GM19468 (cell line): ENCODE measurements around the gene RREB1.

Experiments
- ATAC-seq: cut with Tn5 transposase; IDR thresholded peaks from one replicate; pipeline ENCODE4 v1.9.1; 2021; ENCODE audit warnings: mild to moderate bottlenecking, moderate library complexity, moderate number of reproducible peaks; ENCODE audit not compliant: unreplicated experiment; ENCODE audit errors: extremely low read depth

The RREB1 gene

DNA sequence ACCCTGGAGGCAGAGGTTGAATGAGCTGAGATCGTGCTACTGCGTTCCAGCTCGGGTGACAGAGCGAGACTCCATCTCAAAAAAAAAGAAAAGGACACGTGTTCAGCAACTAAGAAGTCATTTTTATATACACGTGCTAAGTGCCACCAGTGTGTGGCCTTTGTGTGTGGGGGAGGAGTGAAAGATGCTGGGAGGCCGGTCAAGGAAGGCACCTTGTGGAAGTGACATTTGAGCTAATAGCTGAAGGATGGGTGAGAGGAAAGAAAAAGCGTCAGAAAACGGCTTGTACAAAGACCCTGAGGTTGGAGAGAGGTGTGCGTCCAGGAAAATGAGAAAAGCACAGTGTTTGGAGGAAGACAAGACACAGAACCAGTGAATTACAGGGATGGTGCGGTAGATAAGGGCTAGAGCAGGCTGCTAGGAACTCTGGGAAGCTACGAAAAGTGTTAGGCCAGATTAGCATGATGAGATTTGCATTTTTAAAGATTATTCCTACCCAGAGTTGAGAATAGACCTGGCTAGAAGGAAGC lies 11.6 kb downstream of the RREB1 start:
- ATAC-seq, result no peak

DNA sequence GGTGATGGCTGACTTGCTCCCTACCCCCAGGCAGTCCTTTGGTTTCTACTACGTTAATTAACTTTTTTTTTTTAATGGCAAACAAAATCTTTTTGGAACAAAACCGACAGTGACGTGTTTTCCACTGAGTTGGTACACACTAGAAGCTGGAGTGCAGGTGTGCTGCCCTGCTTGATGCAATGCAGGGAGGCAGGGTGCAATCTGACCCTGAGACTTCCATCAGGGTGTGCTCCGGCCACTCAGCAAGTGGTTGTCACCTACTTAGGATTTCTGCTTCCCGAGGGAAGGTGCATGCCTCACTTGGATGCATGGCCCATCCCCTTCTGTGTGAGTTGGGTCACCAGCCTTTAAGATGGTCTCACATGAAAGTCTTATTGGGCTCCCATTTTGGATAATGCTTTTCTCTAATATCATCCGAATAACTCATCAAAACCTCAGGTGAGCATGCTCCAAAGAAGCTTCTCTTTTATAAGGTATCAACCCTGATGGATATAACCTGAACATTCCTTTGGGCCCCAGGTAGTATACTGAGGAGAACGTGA lies 14.0 kb downstream of the RREB1 start:
- ATAC-seq, result no peak

DNA sequence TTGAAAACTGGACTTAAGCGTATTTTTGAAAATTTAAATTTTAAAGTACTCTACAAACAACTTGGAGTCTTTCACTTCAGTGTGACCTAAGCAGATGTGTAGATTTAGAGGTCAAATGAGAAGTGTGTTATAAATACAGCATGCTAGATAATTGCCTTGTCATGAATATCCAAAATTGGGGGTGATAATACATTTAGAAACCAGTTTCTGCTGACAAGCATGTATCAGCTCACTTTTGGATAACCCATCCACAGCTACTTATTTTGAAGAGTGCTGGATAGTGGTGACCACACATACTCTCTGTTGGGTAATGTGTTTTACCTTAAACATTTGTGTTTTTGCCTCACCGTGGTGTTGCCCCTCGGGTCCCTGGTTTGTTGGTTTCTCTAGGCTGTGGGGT lies 14.9 kb downstream of the RREB1 start:
- no peak for ATAC-seq

DNA sequence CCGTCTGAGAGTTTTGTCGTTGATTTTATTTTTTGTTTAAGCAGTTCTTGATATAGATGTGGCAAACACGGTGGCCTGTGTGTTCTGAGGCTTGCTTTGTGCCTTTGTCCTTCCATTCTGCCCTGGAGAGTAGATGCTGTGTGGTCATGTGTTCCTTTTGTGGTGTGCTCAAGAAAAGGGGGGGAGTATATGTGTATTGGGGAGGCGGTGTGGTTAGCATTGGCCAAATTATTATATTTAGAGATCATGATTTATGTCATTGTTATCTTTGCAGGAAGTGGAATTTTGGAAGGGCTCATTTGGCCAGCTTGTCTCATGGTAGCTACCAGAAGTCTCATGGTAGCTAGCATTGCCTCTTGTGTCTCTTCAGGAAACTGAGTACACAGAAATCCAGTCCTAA lies 16.4 kb downstream of the RREB1 start:
- ATAC-seq, result no peak

DNA sequence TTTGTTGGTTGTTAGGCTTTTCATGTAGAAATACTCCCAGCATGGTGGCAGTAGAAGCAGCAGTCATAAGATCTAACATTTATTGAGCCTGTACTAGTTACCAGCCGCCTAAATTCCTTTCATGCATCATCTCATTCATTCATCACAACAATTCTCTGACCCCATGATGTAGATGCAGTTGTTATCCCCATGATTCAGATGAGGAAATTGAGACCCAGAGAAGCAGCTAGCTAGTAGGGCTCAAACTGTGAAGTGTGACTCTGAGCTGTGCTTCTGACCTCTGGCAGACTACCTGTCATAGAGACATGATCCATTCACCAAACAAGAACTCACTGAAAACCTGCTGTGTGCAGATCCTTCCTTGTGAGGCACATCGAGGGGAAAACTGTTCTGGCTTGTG lies 16.9 kb downstream of the RREB1 start:
- no peak for ATAC-seq

DNA sequence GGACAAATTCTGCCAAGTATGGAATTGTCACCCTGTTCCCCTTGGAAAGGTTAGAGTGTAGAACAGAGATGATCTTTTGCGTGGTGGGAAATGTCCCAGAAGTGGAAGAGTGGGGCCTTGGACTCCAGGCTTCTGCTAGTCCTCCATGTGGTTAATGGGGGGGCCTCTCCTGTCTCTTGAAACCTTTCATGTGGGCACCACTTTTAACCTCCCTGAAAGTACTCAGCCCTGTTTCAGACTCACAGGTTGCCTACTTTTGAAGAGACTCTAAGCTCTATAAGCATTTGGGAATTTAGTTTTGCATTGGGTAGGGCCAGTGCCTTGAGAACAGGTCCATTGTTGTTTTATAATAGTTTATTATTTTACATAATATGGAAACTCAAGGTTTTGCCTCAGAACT lies 17.5 kb downstream of the RREB1 start:
- ATAC-seq, result no peak

DNA sequence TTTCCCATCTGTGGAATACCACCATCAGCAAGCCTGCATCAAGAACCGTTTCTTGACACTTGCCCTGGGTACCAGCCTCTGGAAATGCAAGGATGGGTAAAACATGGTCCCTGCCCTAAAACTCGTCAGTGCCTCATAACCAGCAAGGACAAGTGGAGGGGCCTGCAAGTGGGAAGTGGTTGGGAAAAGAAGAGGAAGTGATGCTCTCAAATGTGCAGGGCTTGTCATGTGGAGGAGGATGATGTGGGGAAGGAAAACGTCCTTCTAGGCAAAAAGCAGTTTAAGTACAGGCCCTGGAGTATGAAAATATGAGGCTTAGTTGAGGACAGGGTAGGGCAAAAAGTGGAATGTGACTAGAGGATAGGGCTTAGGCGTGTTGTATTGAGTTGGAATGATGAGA lies 19.0 kb downstream of the RREB1 start:
- no peak for ATAC-seq

DNA sequence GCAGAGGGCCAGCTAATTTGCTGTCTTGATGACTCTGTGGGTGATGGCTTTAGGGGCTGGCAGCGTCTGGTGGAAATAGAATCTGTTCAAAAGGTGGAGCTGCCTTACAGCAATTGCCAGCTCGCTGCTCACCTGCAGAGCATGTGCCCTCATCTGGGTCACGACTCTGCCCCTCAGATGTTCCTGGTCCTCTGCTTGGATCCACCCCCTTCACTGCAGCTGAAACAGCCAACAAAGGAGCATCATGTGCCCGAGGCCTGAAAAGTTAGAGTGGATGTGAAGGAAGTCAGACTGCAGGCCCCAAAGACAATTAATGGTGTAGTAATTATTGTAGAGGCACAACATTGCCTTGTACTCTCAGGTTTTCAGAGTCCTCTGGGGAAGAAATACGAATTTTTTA lies 19.9 kb downstream of the RREB1 start:
- ATAC-seq, result no peak

DNA sequence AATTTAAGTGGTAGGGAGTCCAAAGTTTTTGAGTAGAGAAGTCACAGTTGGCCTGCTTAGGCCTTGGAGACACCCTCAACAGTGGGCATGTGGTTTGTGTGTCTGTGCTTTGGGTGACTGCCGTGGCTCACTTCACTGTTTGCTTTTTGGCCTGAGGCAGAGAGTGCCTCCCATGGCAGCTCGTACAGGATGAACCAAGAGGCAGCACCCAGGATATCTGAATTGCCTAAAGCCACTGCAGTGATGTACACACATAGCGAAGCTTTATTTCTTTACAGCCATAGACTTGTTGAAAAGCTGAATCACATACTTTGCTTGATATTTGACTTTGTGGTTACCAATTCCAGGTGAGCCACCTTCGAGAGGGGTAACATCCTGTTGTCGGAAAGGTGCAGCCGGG lies 21.6 kb downstream of the RREB1 start:
- ATAC-seq, result no peak

DNA sequence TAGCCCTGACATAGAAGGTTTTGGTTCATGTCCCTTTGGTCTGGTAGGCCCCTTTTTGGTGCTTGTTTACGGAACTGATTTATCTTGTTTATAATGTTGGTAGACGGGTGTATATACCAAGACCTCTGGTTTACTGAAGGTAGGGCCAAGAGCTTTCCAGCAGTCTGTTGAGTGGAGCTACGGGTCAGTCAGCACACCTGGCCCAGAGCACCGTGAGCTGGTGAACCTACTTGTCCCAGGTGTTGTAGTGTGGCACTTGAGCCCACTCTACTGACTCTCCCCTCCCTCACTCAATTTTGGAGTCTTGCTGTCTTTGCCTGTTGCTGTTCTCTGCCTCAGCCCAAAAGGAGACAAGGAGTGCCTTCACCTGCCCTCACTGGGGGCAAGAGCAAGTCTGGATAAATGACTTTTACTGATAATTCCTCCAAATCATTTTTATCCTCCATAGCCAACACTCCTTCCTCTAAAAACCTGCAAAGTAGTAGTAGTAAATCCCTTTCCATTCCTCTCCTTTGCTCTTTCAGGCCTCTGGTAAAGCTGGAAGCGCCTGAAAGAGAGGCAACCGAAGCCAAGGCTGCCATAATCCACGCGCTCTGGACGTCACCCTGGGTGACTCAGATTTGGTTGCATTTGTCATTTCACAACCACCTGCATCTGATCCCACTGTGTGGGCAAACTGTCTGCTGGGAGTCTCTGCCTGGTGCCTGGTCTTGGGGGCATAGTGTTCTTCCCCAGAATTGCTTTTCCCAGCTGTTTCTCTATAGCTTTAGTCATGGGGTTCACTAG lies 22.2 kb downstream of the RREB1 start:
- no peak for ATAC-seq

DNA sequence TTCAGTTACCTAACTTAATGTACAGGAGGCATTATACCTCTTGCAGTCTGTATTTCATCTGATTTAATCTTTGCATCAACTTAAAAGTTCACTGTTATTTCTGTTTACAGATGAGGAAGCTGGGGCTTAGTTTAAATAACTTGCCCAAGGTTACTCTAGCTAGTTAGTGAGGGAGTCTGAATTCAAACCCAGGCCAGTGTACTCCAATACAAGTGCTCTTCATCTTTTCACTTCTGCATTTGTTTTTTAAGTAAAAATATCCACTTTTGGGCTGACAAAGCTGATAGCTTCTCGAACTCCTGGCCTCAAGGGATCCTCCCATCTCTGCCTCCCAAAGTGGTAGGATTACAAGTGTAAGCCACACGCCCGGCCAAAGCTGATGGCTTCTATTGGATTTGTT lies 23.6 kb downstream of the RREB1 start:
- no peak for ATAC-seq

DNA sequence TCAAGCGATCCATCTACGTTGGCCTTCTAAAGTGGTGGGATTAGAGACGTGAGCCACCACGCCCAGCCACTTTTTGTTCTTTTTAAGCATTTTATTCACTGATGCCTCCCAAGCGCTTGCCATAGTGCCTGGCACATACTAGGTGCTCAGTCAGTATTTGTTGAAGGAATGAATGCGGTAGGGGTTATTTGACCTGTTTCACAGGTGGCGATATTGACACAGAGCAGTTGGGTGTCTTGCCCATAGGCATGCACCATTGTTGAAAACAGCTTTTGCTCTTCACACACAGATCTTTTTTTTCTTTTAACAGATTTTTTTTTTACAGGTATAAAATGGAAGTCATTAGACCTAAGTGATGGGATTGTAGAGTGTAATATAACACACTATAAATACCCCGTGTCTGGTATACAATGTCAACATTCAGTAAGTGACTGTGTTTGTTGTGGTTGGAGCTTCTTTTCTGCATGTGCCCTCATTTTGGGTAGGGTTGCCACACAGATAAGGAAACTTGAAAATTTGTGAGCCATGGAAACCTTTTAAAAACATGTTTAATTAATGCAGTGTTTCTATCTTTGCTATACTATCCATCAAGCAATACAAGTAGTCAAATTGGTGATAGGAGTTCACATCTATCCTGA lies 24.8 kb downstream of the RREB1 start:
- no peak for ATAC-seq

DNA sequence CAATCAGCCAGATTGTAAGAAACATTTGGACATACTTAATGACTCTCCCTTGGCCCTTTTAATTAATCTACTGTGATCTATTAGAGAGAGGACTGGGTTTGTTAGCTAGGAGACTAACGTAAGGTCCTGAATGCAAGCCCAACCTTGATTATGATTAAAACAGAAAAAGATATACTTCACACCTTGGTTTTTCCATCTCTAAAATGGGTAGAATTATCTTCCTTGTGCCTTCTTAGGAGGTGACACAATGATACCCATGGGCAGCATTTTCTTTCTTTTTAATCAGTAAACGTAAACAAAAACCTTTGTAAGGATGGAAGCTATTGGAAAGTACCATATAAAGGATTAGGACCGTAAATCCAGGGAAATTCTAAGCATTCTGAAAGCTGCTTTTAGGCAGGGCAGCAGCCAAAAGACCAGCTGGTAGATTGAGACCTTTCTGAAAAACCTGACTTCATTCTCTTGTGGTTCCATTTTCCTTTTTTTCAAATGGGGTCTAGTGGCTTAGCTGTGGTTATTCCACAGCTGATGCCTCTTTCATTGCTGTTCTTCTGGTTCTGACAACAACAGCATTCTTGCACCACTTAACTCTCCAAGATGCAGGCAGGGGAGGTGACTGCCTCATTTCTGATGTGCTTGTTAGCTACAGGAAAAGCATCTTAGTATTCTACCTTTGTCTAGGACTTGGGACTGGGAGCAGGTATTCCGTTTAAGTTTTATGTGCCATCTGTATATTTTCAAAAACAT lies 27.4 kb downstream of the RREB1 start:
- ATAC-seq, result no peak

DNA sequence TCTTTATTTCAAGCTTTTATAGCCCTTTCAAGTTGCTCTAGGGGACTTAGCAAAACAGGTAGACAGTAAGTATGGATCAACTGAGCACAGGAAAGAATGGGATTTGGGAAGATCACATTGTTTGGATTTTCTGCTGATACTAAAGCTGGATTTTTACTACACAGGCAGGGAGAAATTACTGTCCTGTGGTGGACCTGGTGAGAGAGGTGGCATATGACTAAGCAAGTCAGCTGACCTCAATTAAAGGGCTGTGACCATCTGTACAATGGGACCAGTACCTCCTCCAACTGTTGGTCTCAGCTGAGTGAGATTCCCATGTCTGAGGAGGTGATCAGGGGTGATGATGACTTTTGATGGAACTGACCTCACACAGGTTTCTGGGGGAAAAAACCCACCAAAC lies 28.0 kb downstream of the RREB1 start:
- no peak for ATAC-seq

DNA sequence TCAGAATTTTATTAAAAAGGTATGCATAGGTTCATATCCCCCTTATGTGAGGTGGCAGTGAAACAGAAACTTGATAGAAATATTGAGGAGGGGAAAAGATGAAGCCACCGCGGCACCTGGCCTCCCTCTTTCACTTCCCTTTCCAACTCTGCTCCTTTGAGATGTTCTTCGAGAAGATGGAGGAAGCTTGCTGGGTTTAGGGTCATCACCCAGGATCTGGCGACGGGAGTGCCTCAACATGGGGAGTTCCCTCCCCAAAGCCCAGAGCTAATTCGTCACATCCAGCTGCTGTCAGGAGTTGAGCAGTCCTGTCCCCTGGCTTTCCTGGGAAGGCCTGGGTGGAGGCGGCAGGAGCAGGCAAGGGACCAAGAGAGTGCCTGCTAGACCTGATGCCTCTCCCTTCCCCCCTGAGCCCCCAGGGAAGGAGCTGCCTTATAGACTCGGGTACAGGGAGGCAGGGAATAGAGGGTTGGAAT lies 29.1 kb downstream of the RREB1 start:
- ATAC-seq, result peak; percentile 9

DNA sequence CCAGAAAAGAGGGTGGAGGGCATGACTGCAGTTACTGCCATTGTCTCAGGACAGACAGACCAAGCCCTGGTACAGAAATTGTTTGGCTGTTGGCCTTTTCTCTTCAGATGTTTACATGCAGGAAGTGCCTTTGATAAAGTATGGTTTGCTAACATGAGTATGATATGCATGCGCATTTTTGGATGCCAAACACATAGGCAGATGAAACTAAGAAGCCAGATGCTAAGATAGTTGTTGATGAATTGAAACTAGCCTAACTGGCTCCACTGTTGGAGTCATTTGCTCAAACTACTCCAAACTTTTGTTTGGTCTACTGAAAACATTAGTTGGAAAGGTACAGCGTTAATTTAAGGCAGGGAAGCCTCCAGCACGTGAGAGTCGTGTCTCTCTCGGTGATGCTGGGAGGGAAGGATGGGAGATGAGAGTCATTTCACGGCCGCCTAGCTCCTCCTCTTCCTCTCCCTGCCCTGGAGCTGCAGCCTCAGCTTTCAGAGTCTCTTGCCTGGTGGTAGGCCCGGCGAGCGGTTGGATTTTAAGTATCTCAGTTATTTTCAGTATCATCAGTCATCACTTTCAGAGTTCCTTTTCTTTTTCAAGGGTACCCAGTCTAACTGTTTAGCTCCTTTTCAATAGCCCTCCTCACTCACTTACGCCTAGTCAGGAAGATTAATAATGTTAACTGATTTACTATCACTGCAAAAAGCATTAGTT lies 29.7 kb downstream of the RREB1 start:
- ATAC-seq, result no peak

DNA sequence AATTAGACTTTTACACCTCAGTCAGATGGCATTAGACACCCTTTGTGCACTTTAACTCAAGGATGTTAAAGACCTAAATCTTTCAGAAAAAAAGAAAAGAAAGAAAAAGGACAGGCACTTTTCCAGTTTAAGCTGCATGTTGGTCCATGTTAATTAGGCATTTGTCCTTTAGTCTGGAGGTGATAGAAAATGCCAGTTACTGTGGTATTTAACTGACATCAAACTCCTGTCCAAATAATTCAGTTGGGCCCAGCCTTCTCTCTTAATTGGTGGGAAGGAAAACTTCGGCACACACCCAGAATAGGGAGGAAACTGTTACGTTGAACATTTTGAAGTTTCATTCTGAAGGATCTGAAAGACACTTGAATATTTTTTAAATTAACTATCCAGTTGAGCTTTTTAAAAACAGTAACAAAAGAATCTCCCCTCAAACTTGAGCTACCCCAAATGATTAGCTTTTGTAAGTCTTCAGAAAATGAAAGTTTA lies 30.3 kb downstream of the RREB1 start:
- no peak for ATAC-seq

DNA sequence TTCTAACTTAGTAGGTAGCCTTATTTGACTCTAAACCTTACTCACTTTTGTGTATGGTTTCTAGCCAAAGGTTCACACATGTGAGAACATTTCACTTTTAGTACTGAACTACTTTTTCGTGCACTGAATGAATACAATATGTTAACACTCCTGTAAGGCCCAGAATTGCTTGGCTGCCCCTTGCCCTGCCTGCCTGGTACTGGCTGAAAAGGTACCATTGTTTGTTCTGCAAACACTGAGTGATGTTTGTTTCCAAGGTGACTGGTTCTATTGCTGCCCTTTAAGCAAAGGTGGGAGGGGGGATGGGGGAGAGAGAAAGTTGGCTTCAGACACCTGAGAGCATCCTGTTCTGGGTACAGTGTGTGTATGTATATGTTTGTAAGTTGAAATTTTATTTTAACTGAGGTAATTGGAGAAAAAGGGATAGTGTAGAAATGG lies 31.2 kb downstream of the RREB1 start:
- ATAC-seq, result no peak

DNA sequence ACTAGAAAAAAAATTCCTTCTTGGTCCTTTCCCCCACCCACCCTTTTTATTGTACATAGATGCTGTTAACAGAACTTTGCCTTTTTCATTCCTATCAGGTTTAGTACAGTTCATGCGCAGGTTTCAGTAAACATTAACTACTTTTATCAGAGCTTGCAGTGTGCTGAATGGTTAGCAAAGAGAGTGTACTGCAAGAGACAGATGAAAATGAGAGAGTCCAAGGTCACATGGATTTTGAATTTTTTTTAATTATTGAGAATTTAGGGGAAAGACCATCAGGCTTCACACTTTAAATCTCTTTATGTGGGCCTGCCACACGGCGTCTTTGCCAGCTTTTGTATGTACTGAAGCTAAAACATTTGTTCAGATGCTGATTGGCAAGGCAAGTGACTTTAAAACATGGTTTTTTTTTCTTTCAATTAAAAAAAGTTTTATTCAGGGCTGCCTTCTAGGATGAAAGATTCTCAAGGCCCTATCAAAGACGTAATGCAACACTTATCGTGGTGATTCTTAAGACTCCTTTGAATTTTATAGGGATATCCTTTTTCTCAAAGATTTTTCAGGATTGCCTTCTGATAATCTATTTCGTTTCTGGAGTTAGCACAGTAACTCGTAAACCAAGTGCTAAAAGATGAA lies 32.2 kb downstream of the RREB1 start:
- no peak for ATAC-seq
